HEK293T (cell line): ENCODE data around the gene WRNIP1.

Experiments used
- ARNT ChIP-seq: fragments of 450-650 bp; IDR thresholded peaks from 2 replicates; pipeline ENCODE4 v1.6.1; 2017; ENCODE audit warnings: mild to moderate bottlenecking
- BHLHE40 ChIP-seq: fragments of 450-650 bp; IDR thresholded peaks from 2 replicates; pipeline ENCODE4 v1.6.1; 2016; ENCODE audit warnings: mild to moderate bottlenecking, moderate library complexity, borderline replicate concordance
- FOXA1 ChIP-seq: fragments of 450-650 bp; IDR thresholded peaks from 2 replicates; pipeline ENCODE4 v1.6.1; 2016; ENCODE audit warnings: mild to moderate bottlenecking
- FOXM1 ChIP-seq: fragments of 450-650 bp; IDR thresholded peaks from 2 replicates; pipeline ENCODE4 v1.6.1; 2017; ENCODE audit warnings: mild to moderate bottlenecking, borderline replicate concordance
- HDGF ChIP-seq: fragments of 450-650 bp; IDR thresholded peaks from 2 replicates; pipeline ENCODE4 v1.6.1; 2017; ENCODE audit warnings: antibody characterized with exemption, borderline replicate concordance
- PKNOX1 ChIP-seq: fragments of 450-650 bp; IDR thresholded peaks from 2 replicates; pipeline ENCODE4 v1.6.1; 2016
- SP1 ChIP-seq: fragments of 450-650 bp; IDR thresholded peaks from 2 replicates; pipeline ENCODE4 v1.6.1; 2017
- SUZ12 ChIP-seq: fragments of 450-650 bp; IDR thresholded peaks from 2 replicates; pipeline ENCODE4 v1.6.1; 2016; ENCODE audit warnings: mild to moderate bottlenecking
- ZNF384 ChIP-seq: fragments of 450-650 bp; IDR thresholded peaks from 2 replicates; pipeline ENCODE4 v1.6.1; 2016

GRCh38 chr6:2751871-2752270 lies 13.3 kb upstream of the WRNIP1 start:
- TF ChIP-seq FOXA1 = no peak
- no peak for TF ChIP-seq PKNOX1
- no peak for TF ChIP-seq ARNT
- TF ChIP-seq SUZ12 = no peak
- no peak for TF ChIP-seq ZNF384
- TF ChIP-seq SP1 = no peak
- no peak for TF ChIP-seq BHLHE40
- no peak for TF ChIP-seq FOXM1
- no peak for TF ChIP-seq HDGF
